ENCODE results near the gene NCKAP1. TPM values are rescaled to one million over a fixed set of nuclear protein-coding genes. Genes with fewer than 3 reads are reported as not detected.

The NCKAP1 gene
- total and polyA plus RNA-seq, 10 of the 15 experiments (the other 5 are each of a cell fraction or from before 2014, with no cell fraction given): 0.11 to 1.5 (median 0.52) TPM

GRCh38 chr2:183040604-183041003 is 2.3 kb upstream of the NCKAP1 start:
- Histone ChIP-seq H3K9ac (ENCODE audit: control insufficient read depth, insufficient read depth, low read length) (no peak overlapping the region), H3K4me2 (ENCODE audit: control insufficient read depth, insufficient read depth) (no peak overlapping the region), H4K20me1 (ENCODE audit: control insufficient read depth, insufficient read depth) (no peaks in the 10 kb centered on the region), H3K36me3 (ENCODE audit: control insufficient read depth in 2 of 2, insufficient read depth in 2 of 2, low read length in 1 of 2) (no peaks in the 10 kb centered on the region), H3K4me3 (no peak overlapping the region), H3K27ac (ENCODE audit: control insufficient read depth, insufficient read depth) (no peak overlapping the region), H3K9me3 (replicated peaks; ENCODE audit: control insufficient read depth, insufficient read depth, low read length) (no peaks in the 10 kb centered on the region), H2AFZ (ENCODE audit: control insufficient read depth, low read depth, low read length) (no peak overlapping the region), H3K79me2 (ENCODE audit: control insufficient read depth, insufficient read depth, low read length) (no peaks in the 10 kb centered on the region), H3K4me1 (ENCODE audit: control insufficient read depth, insufficient read depth, low read length) (peaks cover 13% of the 10 kb centered on the region; the same call in 1 of the 2 replicates), H3K27me3 (replicated peaks in 1 of 2; ENCODE audit: control insufficient read depth in 2 of 2, insufficient read depth in 2 of 2, low read length in 1 of 2) (peaks cover 6 to 8% of the 10 kb centered on the region in 2 experiments; a peak in 3 of 4 replicates)
- DNase-seq (ENCODE audit: low read depth, low spot score): no peak
- no peak for ATAC-seq
- POLR2A ChIA-PET: interaction anchor here (0.6 kb wide), 1 partner anchor 15 kb away, joined by 3 read pairs; no protein-coding TSS in a partner anchor
- RAD21 ChIA-PET (ENCODE audit: unreplicated experiment): no interaction called here
- BruUV-seq (replicated peaks): no TSS peak
- WGBS (ENCODE audit: insufficient coverage, insufficient replicate concordance, low lambda C conversion rate, missing lambda C conversion rate): 95% methylated on average over 2 of the region's 2 CpGs
- intact Hi-C loops (cut with micrococcal nuclease; ENCODE audit: unreplicated experiment): no loop called here
- TF ChIP-seq E4F1 (IDR thresholded peaks at IDR 0.05; ENCODE audit: borderline replicate concordance, partially characterized antibody) (peak; percentile 18), ZNF384 (IDR thresholded peaks at IDR 0.05; ENCODE audit: borderline replicate concordance, low read depth, low read length) (no peak)
- SMC1A ChIA-PET (ENCODE audit: uncharacterized antibody, unreplicated experiment): no interaction called here
- no peak for FAIRE-seq
- CTCF ChIA-PET: interaction anchor here (0.9 to 1.1 kb wide), 2 partner anchors 17 to 25 kb away, joined by 3 read pairs; no protein-coding TSS in a partner anchor
- in situ Hi-C loops (cut with MboI): no loop called here

- ATAC-seq (peak; percentile 60), FAIRE-seq (no peak), DNase-seq (ENCODE audit: low read depth, low spot score) (no peak)
- WGBS (ENCODE audit: insufficient coverage, insufficient replicate concordance, low lambda C conversion rate, missing lambda C conversion rate): 7% methylated on average over 34 of the region's 91 CpGs
- ChIA-PET SMC1A (ENCODE audit: uncharacterized antibody, unreplicated experiment) (no interaction called here), CTCF (no interaction called here), POLR2A (no interaction called here), RAD21 (ENCODE audit: unreplicated experiment) (no interaction called here)
- peak overlapping the region; percentile 83; the same call in 1 of the 2 replicates for H3K4me3 ChIP-seq
- no peaks in the 10 kb centered on the region for H3K79me2 ChIP-seq (ENCODE audit: control insufficient read depth, insufficient read depth, low read length)
- peaks cover 8 to 10% of the 10 kb centered on the region in 2 experiments for H3K27me3 ChIP-seq (replicated peaks in 1 of 2; ENCODE audit: control insufficient read depth in 2 of 2, insufficient read depth in 2 of 2, low read length in 1 of 2)
- in situ Hi-C loops (cut with MboI) (no loop called here), intact Hi-C loops (cut with micrococcal nuclease; ENCODE audit: unreplicated experiment) (loop anchor here (5.0 kb wide), 1 partner anchor 95 kb away; no protein-coding TSS in a partner anchor)
- peak overlapping the region; percentile 48 for H2AFZ ChIP-seq (ENCODE audit: control insufficient read depth, low read depth, low read length)
- no peak for TF ChIP-seq FOS (IDR thresholded peaks at IDR 0.05; ENCODE audit: borderline replicate concordance, extremely low read depth, insufficient read length)
- no peak for TF ChIP-seq TCF12 (IDR thresholded peaks at IDR 0.05; ENCODE audit: low read depth, low read length)
- TF ChIP-seq MAX (IDR thresholded peaks at IDR 0.05; ENCODE audit: low read depth, low read length): no peak
- TF ChIP-seq CHD1 (IDR thresholded peaks at IDR 0.05; ENCODE audit: low read depth, low read length): no peak
- TF ChIP-seq SREBF1 (IDR thresholded peaks at IDR 0.05; ENCODE audit: low read length): no peak
- no peak for TF ChIP-seq RAD51 (IDR thresholded peaks at IDR 0.05)
- TF ChIP-seq SMARCA5 (IDR thresholded peaks at IDR 0.05): no peak
- TF ChIP-seq SUZ12 (IDR thresholded peaks at IDR 0.05; ENCODE audit: unreplicated experiment): peak; percentile 77
- TF ChIP-seq ZNF217 (IDR thresholded peaks at IDR 0.05): no peak
- TF ChIP-seq RUNX3 (IDR thresholded peaks at IDR 0.05; ENCODE audit: low read length): no peak
- peak; percentile 54 for TF ChIP-seq POLR2A (IDR thresholded peaks at IDR 0.05; ENCODE audit: low read depth, low read length)
- TF ChIP-seq TARDBP (IDR thresholded peaks at IDR 0.05; ENCODE audit: borderline replicate concordance): no peak
- TF ChIP-seq ATF3 (IDR thresholded peaks at IDR 0.05; ENCODE audit: borderline replicate concordance, extremely low read depth, low read depth, low read length): no peak
- H3K9ac ChIP-seq (ENCODE audit: control insufficient read depth, insufficient read depth, low read length): no peak overlapping the region
- BruUV-seq (replicated peaks): no TSS peak
- peak overlapping the region; percentile 53 for H3K4me2 ChIP-seq (ENCODE audit: control insufficient read depth, insufficient read depth)
- no peaks in the 10 kb centered on the region for H3K36me3 ChIP-seq (ENCODE audit: control insufficient read depth in 2 of 2, insufficient read depth in 2 of 2, low read length in 1 of 2)
- peaks cover 13% of the 10 kb centered on the region; the same call in 1 of the 2 replicates for H3K4me1 ChIP-seq (ENCODE audit: control insufficient read depth, insufficient read depth, low read length)
- H3K9me3 ChIP-seq (replicated peaks; ENCODE audit: control insufficient read depth, insufficient read depth, low read length): no peaks in the 10 kb centered on the region
- no peaks in the 10 kb centered on the region for H4K20me1 ChIP-seq (ENCODE audit: control insufficient read depth, insufficient read depth)
- no peak overlapping the region for H3K27ac ChIP-seq (ENCODE audit: control insufficient read depth, insufficient read depth)
Measured at GRCh38 chr2:183037553-183038340, 510 bp downstream of the NCKAP1 start.
